ENCODE measurements around the gene TLE6. TPM values are rescaled to one million over a fixed set of nuclear protein-coding genes. Genes with fewer than 3 reads are reported as not detected.
"Not testable (repeated sequence)": the region's sequence is repeated elsewhere in the genome, so short reads cannot be mapped to it uniquely, and the experiment has no call there.

TLE6 gene
- total RNA-seq, 1 donor from 2014 or later: not detected

DNA sequence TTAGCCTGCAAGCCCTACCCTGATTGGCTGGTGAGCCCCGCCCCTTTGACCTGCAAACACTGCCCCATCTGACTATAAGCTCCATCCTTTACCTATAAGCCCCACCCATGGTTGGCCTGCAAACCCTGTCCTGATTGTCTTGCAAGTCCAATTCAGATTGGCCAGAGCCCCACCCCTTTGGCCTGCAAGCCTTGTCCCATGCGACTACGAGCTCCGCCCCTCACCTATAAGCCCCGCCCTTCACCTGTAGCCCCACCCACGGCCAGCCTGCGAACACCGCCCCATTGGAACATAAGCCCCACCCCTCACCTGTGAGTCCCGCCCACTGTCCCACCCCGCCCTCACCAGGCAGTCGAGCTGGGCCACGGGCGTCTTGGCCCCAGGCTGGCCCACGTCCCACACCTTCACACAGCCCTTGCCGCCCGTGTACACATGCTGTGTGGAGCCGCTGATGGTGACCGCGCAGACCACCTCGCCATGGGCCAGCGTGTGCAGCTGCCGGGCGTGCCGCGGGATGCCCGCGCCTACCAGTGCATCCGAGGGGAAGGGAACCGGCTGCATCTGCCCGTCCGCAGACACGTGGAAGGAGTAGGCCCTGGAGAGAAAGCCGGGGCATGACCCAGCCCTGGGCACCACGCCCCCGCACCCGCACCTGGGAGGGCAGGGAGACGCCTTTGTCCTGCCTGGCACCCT, 28.9 kb downstream of the TLE6 start:
- Histone ChIP-seq H3K4me3 (ENCODE audit: low read depth, low read length) (no peak overlapping the region), H3K36me3 (ENCODE audit: control insufficient read depth, insufficient read depth, low read length) (no peaks in the 10 kb centered on the region), H3K27me3 (ENCODE audit: control insufficient read depth, insufficient read depth, low read length) (no peaks in the 10 kb centered on the region)
- no peak for FAIRE-seq
- no peak for TF ChIP-seq CTCF (IDR thresholded peaks at IDR 0.05; ENCODE audit: insufficient read depth, low read length, severe bottlenecking)
- no peak for DNase-seq (ENCODE audit: low read depth)

DNA sequence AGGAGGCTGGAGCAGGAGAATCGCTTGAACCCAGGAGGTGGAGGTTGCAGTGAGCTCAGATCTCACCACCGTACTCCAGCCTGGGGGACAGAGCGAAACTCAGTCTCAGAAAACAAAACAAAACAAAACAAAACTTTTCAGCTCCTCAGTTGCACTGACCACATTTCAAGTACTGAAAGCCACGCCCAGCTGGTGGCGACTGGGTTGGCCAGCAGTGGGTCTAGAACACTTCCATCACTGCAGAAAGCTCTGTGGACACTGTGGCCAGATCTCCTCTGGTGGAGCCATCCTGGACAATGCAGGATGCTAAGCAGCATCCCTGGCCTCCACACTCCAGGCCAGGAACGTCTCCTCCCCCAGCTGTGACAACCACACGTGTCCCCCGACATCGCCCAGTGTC, 30.6 kb downstream of the TLE6 start:
- peak; percentile 18 for FAIRE-seq
- Histone ChIP-seq H3K27me3 (ENCODE audit: control insufficient read depth, insufficient read depth, low read length) (no peaks in the 10 kb centered on the region), H3K36me3 (ENCODE audit: control insufficient read depth, insufficient read depth, low read length) (no peaks in the 10 kb centered on the region), H3K4me3 (ENCODE audit: low read depth, low read length) (no peak overlapping the region)
- DNase-seq (ENCODE audit: low read depth): no peak
- no peak for TF ChIP-seq CTCF (IDR thresholded peaks at IDR 0.05; ENCODE audit: insufficient read depth, low read length, severe bottlenecking)

DNA sequence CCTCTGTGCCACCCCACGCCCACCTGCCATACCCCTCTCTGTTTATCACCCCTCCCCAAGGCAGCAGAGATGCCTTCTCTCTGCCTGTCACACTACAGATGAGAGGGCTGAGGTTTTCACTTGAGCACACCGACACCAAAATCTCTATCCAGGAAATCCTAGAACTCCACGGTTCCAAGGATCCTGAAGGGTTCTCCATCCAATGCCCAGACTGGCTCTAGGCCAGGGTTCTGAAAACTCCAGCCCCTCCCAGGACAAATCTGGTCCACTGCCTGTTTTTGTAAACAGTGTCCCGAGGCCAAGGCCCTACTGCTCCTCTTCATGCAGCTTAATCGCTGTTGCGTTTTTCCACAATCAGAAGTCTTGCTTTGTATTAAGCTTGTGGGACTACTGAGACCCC, 31.6 kb downstream of the TLE6 start:
- no peaks in the 10 kb centered on the region for H3K36me3 ChIP-seq (ENCODE audit: control insufficient read depth, insufficient read depth, low read length)
- no peak for TF ChIP-seq CTCF (IDR thresholded peaks at IDR 0.05; ENCODE audit: insufficient read depth, low read length, severe bottlenecking)
- DNase-seq (ENCODE audit: low read depth) (no peak), FAIRE-seq (no peak)
- H3K27me3 ChIP-seq (ENCODE audit: control insufficient read depth, insufficient read depth, low read length): no peaks in the 10 kb centered on the region
- no peak overlapping the region for H3K4me3 ChIP-seq (ENCODE audit: low read depth, low read length)

DNA sequence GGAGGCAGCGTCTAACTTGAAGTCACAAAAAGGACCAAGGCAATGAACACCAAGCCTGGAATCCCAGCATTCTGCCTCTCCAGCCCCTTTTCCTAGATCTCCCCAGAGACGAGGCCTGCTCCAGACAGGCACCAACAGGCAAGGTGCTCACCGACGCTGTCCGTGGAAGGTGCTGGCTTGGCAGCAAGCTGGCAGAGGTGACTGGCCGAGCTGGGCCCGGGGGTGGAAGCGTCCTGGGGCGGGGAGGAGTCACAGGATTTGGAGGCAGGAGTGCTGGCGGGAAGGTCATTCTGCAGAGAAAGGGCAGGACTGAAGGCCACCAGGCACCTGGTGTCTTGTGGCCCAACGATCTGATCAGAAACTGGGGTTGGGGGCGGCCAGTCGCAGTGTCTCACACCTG, 33.5 kb downstream of the TLE6 start:
- no peak for TF ChIP-seq CTCF (IDR thresholded peaks at IDR 0.05; ENCODE audit: insufficient read depth, low read length, severe bottlenecking)
- no peak overlapping the region for H3K4me3 ChIP-seq (ENCODE audit: low read depth, low read length)
- no peaks in the 10 kb centered on the region for H3K27me3 ChIP-seq (ENCODE audit: control insufficient read depth, insufficient read depth, low read length)
- no peak for FAIRE-seq
- no peaks in the 10 kb centered on the region for H3K36me3 ChIP-seq (ENCODE audit: control insufficient read depth, insufficient read depth, low read length)
- DNase-seq (ENCODE audit: low read depth): no peak

GRCh38 chr19:3012059-3012458, 34.7 kb downstream of the TLE6 start:
- FAIRE-seq; H3K36me3 ChIP-seq (ENCODE audit: control insufficient read depth, insufficient read depth, low read length); H3K4me3 ChIP-seq (ENCODE audit: low read depth, low read length); DNase-seq (ENCODE audit: low read depth); H3K27me3 ChIP-seq (ENCODE audit: control insufficient read depth, insufficient read depth, low read length): not testable (repeated sequence)

- TF ChIP-seq CTCF (IDR thresholded peaks at IDR 0.05; ENCODE audit: insufficient read depth, low read length, severe bottlenecking): no peak
- H3K36me3 ChIP-seq (ENCODE audit: control insufficient read depth, insufficient read depth, low read length): no peaks in the 10 kb centered on the region
- no peak for DNase-seq (ENCODE audit: low read depth)
- no peaks in the 10 kb centered on the region for H3K27me3 ChIP-seq (ENCODE audit: control insufficient read depth, insufficient read depth, low read length)
- no peak overlapping the region for H3K4me3 ChIP-seq (ENCODE audit: low read depth, low read length)
- no peak for FAIRE-seq
Measured at GRCh38 chr19:3012621-3013262, 35.4 kb downstream of the TLE6 start.

All from bronchial epithelial cell (primary cell).